Measurements from ENCODE around the gene TMEM54.

The TMEM54 gene

DNA sequence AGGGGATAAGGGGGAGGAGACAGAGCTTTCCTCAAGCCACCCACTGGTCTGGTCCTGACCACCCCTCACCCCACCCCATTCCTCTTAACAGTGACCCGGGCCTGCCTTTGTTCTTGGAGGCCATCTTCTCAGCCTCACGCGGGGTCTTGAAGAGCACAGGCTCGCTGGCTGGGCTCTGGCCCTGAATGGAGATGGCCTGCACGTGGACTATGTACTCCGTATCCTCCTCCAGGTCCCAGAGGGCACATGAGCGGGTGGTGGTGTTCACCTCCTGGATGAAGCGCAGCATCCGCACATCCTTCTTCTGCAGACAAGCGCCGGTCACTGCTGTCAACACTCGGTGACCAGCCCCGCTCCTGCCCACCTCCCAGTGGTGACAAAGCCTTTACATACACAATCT, 33.1 kb downstream of the TMEM54 start:
- TF ChIP-seq, protein P1, sequence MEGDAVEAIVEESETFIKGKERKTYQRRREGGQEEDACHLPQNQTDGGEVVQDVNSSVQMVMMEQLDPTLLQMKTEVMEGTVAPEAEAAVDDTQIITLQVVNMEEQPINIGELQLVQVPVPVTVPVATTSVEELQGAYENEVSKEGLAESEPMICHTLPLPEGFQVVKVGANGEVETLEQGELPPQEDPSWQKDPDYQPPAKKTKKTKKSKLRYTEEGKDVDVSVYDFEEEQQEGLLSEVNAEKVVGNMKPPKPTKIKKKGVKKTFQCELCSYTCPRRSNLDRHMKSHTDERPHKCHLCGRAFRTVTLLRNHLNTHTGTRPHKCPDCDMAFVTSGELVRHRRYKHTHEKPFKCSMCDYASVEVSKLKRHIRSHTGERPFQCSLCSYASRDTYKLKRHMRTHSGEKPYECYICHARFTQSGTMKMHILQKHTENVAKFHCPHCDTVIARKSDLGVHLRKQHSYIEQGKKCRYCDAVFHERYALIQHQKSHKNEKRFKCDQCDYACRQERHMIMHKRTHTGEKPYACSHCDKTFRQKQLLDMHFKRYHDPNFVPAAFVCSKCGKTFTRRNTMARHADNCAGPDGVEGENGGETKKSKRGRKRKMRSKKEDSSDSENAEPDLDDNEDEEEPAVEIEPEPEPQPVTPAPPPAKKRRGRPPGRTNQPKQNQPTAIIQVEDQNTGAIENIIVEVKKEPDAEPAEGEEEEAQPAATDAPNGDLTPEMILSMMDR (IDR thresholded peaks at IDR 0.05; ENCODE audit: low read depth, low read length, missing control alignments): no peak
- no peak overlapping the region for H3K4me3 ChIP-seq (ENCODE audit: low read depth, low read length)
- no peak for DNase-seq (ENCODE audit: low read depth)

- TF ChIP-seq, protein P1 (IDR thresholded peaks at IDR 0.05; ENCODE audit: low read depth, low read length, missing control alignments): no peak
- no peak overlapping the region for H3K4me3 ChIP-seq (ENCODE audit: low read depth, low read length)
- no peak for DNase-seq (ENCODE audit: low read depth)
These were observed 33.5 kb downstream of the TMEM54 start for GRCh38 chr1:32867671-32868070.

DNA sequence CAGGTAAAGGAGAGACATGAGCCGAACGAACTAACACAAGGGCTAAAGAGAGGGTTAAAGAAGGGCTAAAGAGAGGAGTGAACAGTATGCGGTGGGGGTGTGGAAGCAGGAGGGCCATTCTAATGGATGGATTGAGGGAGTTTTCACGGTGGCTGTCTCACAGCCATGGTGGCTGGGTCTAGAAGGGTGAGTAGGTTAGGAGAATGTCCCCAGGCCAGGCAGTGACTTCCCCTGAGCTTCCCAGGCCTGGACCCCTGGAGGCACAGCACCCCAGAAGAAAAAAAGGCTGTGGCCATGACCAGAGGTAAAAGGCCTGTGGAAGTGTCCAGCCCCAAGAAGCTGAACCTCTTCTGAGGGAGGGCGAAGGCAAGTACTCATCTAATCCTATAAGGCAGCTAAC, 34.0 kb downstream of the TMEM54 start:
- DNase-seq (ENCODE audit: low read depth): no peak
- TF ChIP-seq, protein P1 (IDR thresholded peaks at IDR 0.05; ENCODE audit: low read depth, low read length, missing control alignments): no peak
- no peak overlapping the region for H3K4me3 ChIP-seq (ENCODE audit: low read depth, low read length)

DNA sequence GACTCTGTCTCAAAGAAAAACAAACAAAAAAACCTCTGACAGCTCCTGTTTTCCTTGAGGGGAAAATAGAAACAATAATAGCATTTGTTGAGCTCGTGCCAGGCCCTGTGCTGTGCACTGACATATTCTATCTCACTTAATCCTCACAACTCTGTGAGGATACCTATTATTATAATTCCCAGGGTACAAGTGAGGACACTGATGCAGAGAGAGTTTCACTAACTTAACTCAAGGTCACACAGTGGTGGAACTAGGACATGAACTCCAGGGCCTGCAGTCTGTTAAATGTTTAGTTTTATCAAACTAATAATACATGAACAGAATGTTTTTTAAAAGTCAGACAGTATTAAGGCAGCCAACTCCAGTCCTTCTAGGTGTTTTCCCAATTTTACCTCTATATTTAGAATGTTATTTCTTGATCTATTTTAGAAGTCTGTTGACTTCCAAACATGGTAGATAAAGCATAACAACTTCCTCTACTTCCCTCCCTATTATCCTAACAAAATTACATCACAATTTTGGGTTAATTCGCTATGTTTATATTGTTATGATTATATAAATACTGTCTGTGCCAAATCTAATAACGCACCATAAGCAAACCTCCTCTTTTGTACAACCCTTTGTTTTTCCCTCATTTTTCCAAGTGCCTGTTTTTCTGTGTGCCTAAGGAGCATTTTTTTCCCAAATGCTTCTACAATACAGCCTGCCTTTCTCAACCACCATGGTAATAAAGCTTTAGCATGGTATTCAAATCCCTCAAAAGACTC, 35.4 kb downstream of the TMEM54 start:
- DNase-seq (ENCODE audit: low read depth): no peak
- TF ChIP-seq, protein P1 (IDR thresholded peaks at IDR 0.05; ENCODE audit: low read depth, low read length, missing control alignments): no peak
- H3K4me3 ChIP-seq (ENCODE audit: low read depth, low read length): no peak overlapping the region

DNA sequence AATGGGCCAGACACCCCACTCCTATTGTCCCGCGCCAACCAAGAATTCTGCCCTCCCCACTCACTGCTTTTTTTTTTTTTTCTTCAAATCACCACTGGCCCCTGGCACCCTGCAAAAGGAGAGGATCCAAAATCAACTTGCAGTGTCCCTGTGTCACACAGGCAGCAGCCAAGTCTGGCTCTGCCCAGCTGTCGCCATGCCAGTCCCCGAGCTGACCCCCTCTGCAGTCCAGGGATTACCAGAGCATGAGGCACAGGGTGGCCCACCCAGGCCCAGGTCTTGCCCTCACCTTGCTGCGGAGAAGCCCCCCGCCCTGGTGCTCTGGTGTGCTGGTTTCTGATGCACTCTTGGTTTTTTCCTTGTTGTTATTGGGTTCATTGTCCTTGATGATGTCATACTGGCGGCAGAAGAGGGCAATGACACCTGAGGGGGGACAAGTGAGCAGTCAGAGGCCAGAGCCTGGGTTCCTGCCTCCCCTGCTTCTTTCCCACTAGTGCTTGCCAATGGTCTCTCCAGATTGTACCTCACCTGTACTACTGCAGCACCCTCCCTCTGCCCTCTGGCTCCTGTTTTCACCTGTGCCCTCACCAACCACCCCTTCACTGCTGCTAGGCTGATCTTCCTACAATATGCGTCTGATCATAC, 36.7 kb downstream of the TMEM54 start:
- TF ChIP-seq, protein P1 (IDR thresholded peaks at IDR 0.05; ENCODE audit: low read depth, low read length, missing control alignments): no peak
- no peak for DNase-seq (ENCODE audit: low read depth)
- H3K4me3 ChIP-seq (ENCODE audit: low read depth, low read length): no peak overlapping the region

DNA sequence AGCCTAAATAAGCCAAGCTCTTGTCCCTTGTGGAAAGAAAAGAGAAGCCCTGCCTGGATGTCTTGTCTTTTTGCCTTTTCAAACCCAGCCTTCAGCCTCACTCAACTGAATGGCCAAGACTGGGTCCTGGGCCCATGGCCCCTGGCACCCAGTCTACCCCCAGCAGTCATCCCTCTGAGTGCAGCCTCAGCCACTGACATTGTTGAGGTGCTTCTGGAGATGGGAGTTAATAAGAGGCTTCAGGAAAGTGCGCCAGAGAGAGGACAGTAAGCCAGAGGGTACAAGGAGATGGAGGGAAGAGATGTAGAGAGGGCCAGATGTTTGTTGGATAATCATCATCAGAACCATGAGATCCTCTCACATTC, 37.3 kb downstream of the TMEM54 start:
- TF ChIP-seq, protein P1 (IDR thresholded peaks at IDR 0.05; ENCODE audit: low read depth, low read length, missing control alignments): no peak
- no peak overlapping the region for H3K4me3 ChIP-seq (ENCODE audit: low read depth, low read length)
- no peak for DNase-seq (ENCODE audit: low read depth)
